Panc1 (cell line): ENCODE measurements around the gene ITGAV. TPM values are rescaled to one million over a fixed set of nuclear protein-coding genes. Genes with fewer than 3 reads are reported as not detected.

Experiments used
- ATAC-seq: fragments of 200-7000 bp; cut with Tn5 transposase; 2 replicates; pipeline ENCODE4 v1.9.1; 2020; ENCODE audit warnings: mild to moderate bottlenecking, moderate library complexity
- BruUV-seq: library from RNA; stranded (reverse); fragments of 400-500 nt; replicated peaks from 2 replicates; lab custom pipeline; 2021; lab: Mats Ljungman, UMichigan
- CTCF ChIA-PET: fragments of 300-600 bp; sonication (Branson Sonifier 250); formaldehyde crosslinking; loops from one replicate; lab custom pipeline; 2022; ENCODE audit warnings: antibody characterized with exemption; lab: Charles Lee
- POLR2A ChIA-PET: fragments of 300-600 bp; sonication (Branson Sonifier 250); formaldehyde crosslinking; loops from one replicate; lab custom pipeline; 2022; ENCODE audit warnings: antibody characterized with exemption; lab: Charles Lee
- DNase-seq: peaks from one replicate; pipeline ENCODE4 v3.0.0-alpha.2; 2010; ENCODE audit warnings: low read depth, low spot score
- H3K27ac ChIP-seq: 2 replicates; pipeline ENCODE4 v1.5.1; 2011; ENCODE audit warnings: mild to moderate bottlenecking, low read length, inconsistent platforms
- H3K27me3 ChIP-seq: fragments of 200-500 bp; sonication (Bioruptor generic); 2 replicates; pipeline ENCODE4 v1.6.0; 2014; ENCODE audit warnings: low read length, inconsistent platforms; ENCODE audit not compliant: control insufficient read depth, insufficient read depth
- H3K36me3 ChIP-seq: fragments of 200-500 bp; sonication (Bioruptor generic); 2 replicates; pipeline ENCODE4 v1.5.1; 2014; ENCODE audit warnings: inconsistent platforms, mild to moderate bottlenecking, low read length, moderate library complexity; ENCODE audit not compliant: control insufficient read depth, insufficient read depth
- H3K4me1 ChIP-seq: 2 replicates; pipeline ENCODE4 v1.5.1; 2011; ENCODE audit warnings: inconsistent platforms, mild to moderate bottlenecking, low read length, moderate library complexity; ENCODE audit not compliant: control insufficient read depth, insufficient read depth
- H3K4me3 ChIP-seq, 2 experiments: 2 replicates each; pipeline ENCODE4 v1.5.1; 2011 to 2012; ENCODE audit warnings: low read depth in 2 of 2, low read length in 2 of 2, mild to moderate bottlenecking in 2 of 2, inconsistent platforms in 1 of 2, moderate library complexity in 1 of 2
- H3K9me3 ChIP-seq: fragments of 200-500 bp; sonication (Bioruptor generic); 2 replicates; pipeline ENCODE4 v1.5.1; 2014; ENCODE audit warnings: low read depth, mild to moderate bottlenecking, inconsistent platforms, low read length, moderate library complexity; ENCODE audit not compliant: control insufficient read depth, insufficient read depth
- CTCF ChIP-seq: fragments of 450-650 bp; IDR thresholded peaks from 2 replicates; pipeline ENCODE4 v1.5.1; 2017; ENCODE audit warnings: mild to moderate bottlenecking
- POLR2AphosphoS5 ChIP-seq: IDR thresholded peaks from 2 replicates; pipeline ENCODE4 v1.6.1; 2012; ENCODE audit warnings: mild to moderate bottlenecking, low read depth, low read length, moderate library complexity
- REST ChIP-seq, 2 experiments: IDR thresholded peaks; 2 replicates each; pipeline ENCODE4 v1.6.1; 2011 to 2012; ENCODE audit warnings: low read depth in 2 of 2, control low read depth in 1 of 2, low read length in 1 of 2, mild to moderate bottlenecking in 1 of 2, moderate library complexity in 1 of 2; ENCODE audit not compliant: insufficient read depth in 1 of 2
- SIN3A ChIP-seq: IDR thresholded peaks from 2 replicates; pipeline ENCODE4 v1.6.1; 2012; ENCODE audit warnings: low read depth, mild to moderate bottlenecking, low read length, moderate library complexity, borderline replicate concordance; ENCODE audit not compliant: insufficient read depth
- TCF7L2 ChIP-seq: IDR thresholded peaks from 2 replicates; pipeline ENCODE4 v1.6.1; 2011; ENCODE audit warnings: mild to moderate bottlenecking, low read depth, low read length, inconsistent platforms
- in situ Hi-C: cut with HindIII; loops from 2 replicates; pipeline ENCODE4 v1.10.0; 2016; ENCODE audit warnings: low sequenced_read_pairs, low pct_unique_long_range_greater_than_20kb
- intact Hi-C: fragments of 100-400 bp; cut with micrococcal nuclease; formaldehyde crosslinking; loops from one replicate; pipeline ENCODE4 v1.10.0; 2022; ENCODE audit not compliant: unreplicated experiment
- total RNA-seq: library from RNA; stranded (reverse); gene quantifications from one replicate; pipeline ENCODE4 v1.2.1, GENCODE V29; 2021; ENCODE audit not compliant: unreplicated experiment

ITGAV gene
- total RNA-seq, 1 experiment from 2014 or later: 218 TPM

DNA sequence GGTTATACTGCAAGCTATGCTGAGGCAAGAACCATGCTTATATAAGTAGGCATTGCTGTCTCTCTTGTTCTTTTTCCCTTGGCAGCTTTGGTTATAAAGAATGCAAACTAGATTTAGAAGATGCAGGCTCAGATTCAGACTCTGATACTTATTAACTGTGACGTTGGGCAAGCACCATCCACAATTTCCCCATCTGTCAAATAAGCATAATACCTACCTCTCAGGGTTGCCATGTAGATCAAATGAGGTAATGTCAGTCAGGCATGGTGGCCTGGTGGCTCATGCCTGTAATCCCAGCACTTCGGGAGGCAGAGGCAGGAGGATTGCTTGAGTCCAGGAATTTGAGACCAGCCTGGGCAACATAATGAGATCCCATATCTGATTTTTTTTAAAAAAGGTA is 21.7 kb downstream of the ITGAV start:
- DNase-seq: no peak
- TF ChIP-seq REST (IDR thresholded peaks at IDR 0.05; ENCODE audit: insufficient read depth in 1 of 2, low read depth in 2 of 2, low read length in 1 of 2) (no peak), TCF7L2 (no peak), CTCF (no peak), SIN3A (no peak), POLR2AphosphoS5 (no peak)
- intact Hi-C loops: no loop called here
- Histone ChIP-seq H3K4me1 (no peaks in the 10 kb centered on the region; the same call in 1 of the 2 replicates), H3K27ac (no peak overlapping the region), H3K36me3 (peaks cover 8% of the 10 kb centered on the region; the same call in 1 of the 2 replicates), H3K4me3 (no peak overlapping the region), H3K27me3 (no peaks in the 10 kb centered on the region), H3K9me3 (no peaks in the 10 kb centered on the region)
- POLR2A ChIA-PET: no interaction called here
- no peak; the same call in 1 of the 2 replicates for ATAC-seq
- no TSS peak for BruUV-seq
- CTCF ChIA-PET: no interaction called here
- in situ Hi-C loops: no loop called here

DNA sequence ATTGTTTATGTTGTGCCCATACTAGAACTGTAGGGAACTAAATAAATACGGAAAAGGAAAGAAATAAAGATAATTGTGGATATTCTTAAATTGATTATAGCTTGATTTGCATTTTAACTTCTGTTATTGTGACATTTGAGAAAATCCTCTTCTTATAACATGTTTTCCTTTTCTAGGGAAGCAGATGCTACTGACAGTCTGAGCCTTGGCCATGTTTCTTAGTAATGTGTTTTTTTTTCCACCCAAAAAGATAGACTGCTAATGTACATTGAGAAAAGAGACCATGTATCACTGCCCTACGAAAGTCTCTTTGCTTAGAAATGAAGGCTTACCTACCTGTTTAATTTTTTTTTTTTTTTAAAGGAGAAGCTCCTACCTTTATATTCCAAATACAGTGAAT is 22.2 kb downstream of the ITGAV start:
- ChIA-PET POLR2A (no interaction called here), CTCF (no interaction called here)
- no peak overlapping the region for H3K4me3 ChIP-seq
- no peaks in the 10 kb centered on the region for H3K9me3 ChIP-seq
- BruUV-seq: no TSS peak
- DNase-seq (no peak), ATAC-seq (no peak)
- no peaks in the 10 kb centered on the region; the same call in 1 of the 2 replicates for H3K4me1 ChIP-seq
- in situ Hi-C loops (no loop called here), intact Hi-C loops (no loop called here)
- TF ChIP-seq POLR2AphosphoS5 (no peak), TCF7L2 (no peak), CTCF (no peak), SIN3A (no peak), REST (IDR thresholded peaks at IDR 0.05; ENCODE audit: insufficient read depth in 1 of 2, low read depth in 2 of 2, low read length in 1 of 2) (no peak)
- H3K27ac ChIP-seq: no peak overlapping the region
- no peaks in the 10 kb centered on the region for H3K27me3 ChIP-seq
- peaks cover 8% of the 10 kb centered on the region; the same call in 1 of the 2 replicates for H3K36me3 ChIP-seq
